Skeletal muscle satellite cell (primary cell): ENCODE measurements around the gene ARSB.

ENCODE experiments used
- H3K27me3 ChIP-seq: 2 replicates; pipeline ENCODE4 v1.7.0; 2013; ENCODE audit warnings: low read length; ENCODE audit not compliant: control insufficient read depth, insufficient read depth
- H3K36me3 ChIP-seq: 2 replicates; pipeline ENCODE4 v1.7.0; 2013; ENCODE audit warnings: mild to moderate bottlenecking, control low read depth, low read length; ENCODE audit not compliant: insufficient read depth
- H3K4me1 ChIP-seq: 2 replicates; pipeline ENCODE4 v1.7.0; 2013; ENCODE audit warnings: low read length; ENCODE audit not compliant: control insufficient read depth, insufficient read depth
- H3K4me2 ChIP-seq: 2 replicates; pipeline ENCODE4 v1.7.0; 2013; ENCODE audit warnings: mild to moderate bottlenecking, low read length
- H3K4me3 ChIP-seq: 2 replicates; pipeline ENCODE4 v1.7.0; 2013; ENCODE audit warnings: low read length
- H3K9ac ChIP-seq: 2 replicates; pipeline ENCODE4 v1.7.0; 2013; ENCODE audit warnings: mild to moderate bottlenecking, low read depth, low read length, moderate library complexity
- H3K9me3 ChIP-seq: replicated peaks from 2 replicates; pipeline ENCODE4 v1.7.0; 2013; ENCODE audit warnings: mild to moderate bottlenecking, control low read depth, low read length

The ARSB gene

GRCh38 chr5:78795757-78796156 lies 189.4 kb downstream of the ARSB start:
- no peaks in the 10 kb centered on the region for H3K9me3 ChIP-seq
- no peak overlapping the region for H3K9ac ChIP-seq
- H3K4me3 ChIP-seq = no peak overlapping the region
- H3K27me3 ChIP-seq = no peaks in the 10 kb centered on the region
- peaks cover 27% of the 10 kb centered on the region for H3K4me1 ChIP-seq
- H3K36me3 ChIP-seq = no peaks in the 10 kb centered on the region
- H3K4me2 ChIP-seq = no peak overlapping the region

- Histone ChIP-seq H3K4me3 (no peak overlapping the region), H3K27me3 (no peaks in the 10 kb centered on the region), H3K9ac (no peak overlapping the region), H3K4me1 (peaks cover 27% of the 10 kb centered on the region), H3K9me3 (no peaks in the 10 kb centered on the region), H3K36me3 (no peaks in the 10 kb centered on the region), H3K4me2 (no peak overlapping the region)
These were observed 190.4 kb downstream of the ARSB start for GRCh38 chr5:78794693-78795215.

GRCh38 chr5:78793907-78794662 lies 191.0 kb downstream of the ARSB start:
- Histone ChIP-seq H3K4me2 (no peak overlapping the region), H3K4me1 (peaks cover 20% of the 10 kb centered on the region), H3K9ac (no peak overlapping the region)

GRCh38 chr5:78792345-78793055 lies 192.6 kb downstream of the ARSB start:
- Histone ChIP-seq H3K4me2 (no peak overlapping the region), H3K36me3 (no peaks in the 10 kb centered on the region), H3K9me3 (no peaks in the 10 kb centered on the region), H3K27me3 (no peaks in the 10 kb centered on the region), H3K4me3 (no peak overlapping the region), H3K9ac (no peak overlapping the region), H3K4me1 (peaks cover 10% of the 10 kb centered on the region)

More at GRCh38 chr5:78793907-78794662, 191.0 kb downstream of the ARSB start:
- Histone ChIP-seq H3K9me3 (no peaks in the 10 kb centered on the region), H3K27me3 (no peaks in the 10 kb centered on the region), H3K4me3 (no peak overlapping the region), H3K36me3 (no peaks in the 10 kb centered on the region)

GRCh38 chr5:78791501-78792100 lies 193.5 kb downstream of the ARSB start:
- H3K9ac ChIP-seq = no peak overlapping the region
- H3K4me2 ChIP-seq = no peak overlapping the region
- H3K27me3 ChIP-seq = no peaks in the 10 kb centered on the region
- H3K36me3 ChIP-seq = no peaks in the 10 kb centered on the region
- H3K9me3 ChIP-seq = no peaks in the 10 kb centered on the region
- peaks cover 10% of the 10 kb centered on the region for H3K4me1 ChIP-seq
- no peak overlapping the region for H3K4me3 ChIP-seq

- Histone ChIP-seq H3K9ac (no peak overlapping the region), H3K4me3 (no peak overlapping the region), H3K36me3 (no peaks in the 10 kb centered on the region), H3K4me2 (no peak overlapping the region), H3K4me1 (peaks cover 12% of the 10 kb centered on the region), H3K27me3 (no peaks in the 10 kb centered on the region), H3K9me3 (no peaks in the 10 kb centered on the region)
These were observed 197.3 kb downstream of the ARSB start for GRCh38 chr5:78787783-78788182.

- H3K9ac ChIP-seq = no peak overlapping the region
- no peak overlapping the region for H3K4me3 ChIP-seq
- H3K27me3 ChIP-seq = no peaks in the 10 kb centered on the region
- no peaks in the 10 kb centered on the region for H3K9me3 ChIP-seq
- H3K36me3 ChIP-seq = no peaks in the 10 kb centered on the region
- H3K4me2 ChIP-seq = no peak overlapping the region
- H3K4me1 ChIP-seq = peaks cover 16% of the 10 kb centered on the region
These were observed 199.7 kb downstream of the ARSB start for GRCh38 chr5:78785454-78785853.

- Histone ChIP-seq H3K9ac (no peak overlapping the region), H3K4me3 (no peak overlapping the region), H3K4me1 (peaks cover 34% of the 10 kb centered on the region), H3K4me2 (no peak overlapping the region), H3K27me3 (no peaks in the 10 kb centered on the region), H3K9me3 (no peaks in the 10 kb centered on the region), H3K36me3 (no peaks in the 10 kb centered on the region)
These were observed 201.5 kb downstream of the ARSB start for GRCh38 chr5:78783434-78784130.

GRCh38 chr5:78782728-78783127 lies 202.4 kb downstream of the ARSB start:
- H3K27me3 ChIP-seq = no peaks in the 10 kb centered on the region
- H3K4me3 ChIP-seq = no peak overlapping the region
- no peaks in the 10 kb centered on the region for H3K9me3 ChIP-seq
- peaks cover 41% of the 10 kb centered on the region for H3K4me1 ChIP-seq
- H3K4me2 ChIP-seq = no peak overlapping the region
- no peaks in the 10 kb centered on the region for H3K36me3 ChIP-seq
- H3K9ac ChIP-seq = no peak overlapping the region

GRCh38 chr5:78781611-78782286 lies 203.4 kb downstream of the ARSB start:
- H3K9me3 ChIP-seq = no peaks in the 10 kb centered on the region
- H3K9ac ChIP-seq = no peak overlapping the region
- H3K4me2 ChIP-seq = no peak overlapping the region
- peaks cover 41% of the 10 kb centered on the region for H3K4me1 ChIP-seq
- H3K27me3 ChIP-seq = no peaks in the 10 kb centered on the region
- H3K36me3 ChIP-seq = no peaks in the 10 kb centered on the region
- no peak overlapping the region for H3K4me3 ChIP-seq
